H1 (cell line): ENCODE results near the gene MIPEP. TPM values are rescaled to one million over a fixed set of nuclear protein-coding genes. Genes with fewer than 3 reads are reported as not detected.

Source experiments
- CTCF ChIA-PET: fragments of 300-600 bp; sonication (Branson Sonifier 250); formaldehyde crosslinking; loops from one replicate; lab custom pipeline; 2021; ENCODE audit not compliant: partially characterized antibody; lab: Charles Lee
- POLR2A ChIA-PET: fragments of 300-600 bp; sonication (Branson Sonifier 250); formaldehyde crosslinking; loops from one replicate; lab custom pipeline; 2021; ENCODE audit warnings: inconsistent platforms; ENCODE audit not compliant: partially characterized antibody; lab: Charles Lee
- DNase-seq, 2 experiments: peaks; one replicate each; pipeline versions ENCODE4 v3.0.0 to v3.0.0-alpha.2; 2010 to 2022; ENCODE audit warnings: low spot score in 2 of 2, low read depth in 1 of 2, mixed read lengths in 1 of 2
- FAIRE-seq: peaks from 2 replicates; lab custom pipeline; 2011; peaks lifted over from hg19 to GRCh38; lab: Jason Lieb, UNC
- H2AFZ ChIP-seq: 2 replicates; pipeline ENCODE4 v1.8.1; 2012; ENCODE audit warnings: low read length, inconsistent platforms
- H2AK5ac ChIP-seq: 2 replicates; pipeline ENCODE4 v1.6.1; 2013; ENCODE audit warnings: low read depth, low read length
- H2BK120ac ChIP-seq: replicated peaks from 2 replicates; pipeline ENCODE3; 2013; ENCODE audit warnings: low read depth, low read length, inconsistent platforms
- H2BK12ac ChIP-seq: 2 replicates; pipeline ENCODE4 v1.6.1; 2013; ENCODE audit warnings: low read depth, low read length
- H2BK15ac ChIP-seq: 2 replicates; pipeline ENCODE4 v1.6.1; 2013; ENCODE audit warnings: low read length
- H2BK20ac ChIP-seq: 2 replicates; pipeline ENCODE4 v1.6.1; 2013; ENCODE audit warnings: low read length
- H2BK5ac ChIP-seq: 2 replicates; pipeline ENCODE4 v1.6.1; 2013; ENCODE audit warnings: low read depth, low read length
- H3K14ac ChIP-seq: 2 replicates; pipeline ENCODE4 v1.6.1; 2013; ENCODE audit warnings: inconsistent platforms; ENCODE audit not compliant: insufficient read length
- H3K18ac ChIP-seq: 2 replicates; pipeline ENCODE4 v1.6.1; 2013; ENCODE audit warnings: low read length; ENCODE audit errors: extremely low read depth
- H3K23ac ChIP-seq: 2 replicates; pipeline ENCODE4 v1.6.1; 2013; ENCODE audit warnings: inconsistent platforms; ENCODE audit not compliant: insufficient read length
- H3K23me2 ChIP-seq: 2 replicates; pipeline ENCODE4 v1.6.1; 2013; ENCODE audit warnings: low read depth, low read length
- H3K27ac ChIP-seq: 2 replicates; pipeline ENCODE4 v1.6.1; 2011; ENCODE audit warnings: low read depth, low read length, inconsistent platforms
- H3K27me3 ChIP-seq, 4 experiments: replicated peaks in 1 of 4; 1 replicate in 1 of 4; 2 replicates in 3 of 4; pipeline versions ENCODE4 v1.6.1 to v1.8.1; 2011 to 2013; ENCODE audit warnings: low read length in 3 of 4, mild to moderate bottlenecking in 3 of 4, inconsistent platforms in 2 of 4, mixed read lengths in 2 of 4, moderate library complexity in 1 of 4; ENCODE audit not compliant: control insufficient read depth in 3 of 4, insufficient read depth in 3 of 4; ENCODE audit errors: extremely low read depth in 1 of 4
- H3K36me3 ChIP-seq, 4 experiments: 2 replicates each; pipeline versions ENCODE4 v1.6.1 to v1.8.1; 2011 to 2013; ENCODE audit warnings: mild to moderate bottlenecking in 4 of 4, low read length in 3 of 4, moderate library complexity in 2 of 4, control low read depth in 1 of 4, inconsistent platforms in 1 of 4; ENCODE audit not compliant: insufficient read depth in 4 of 4, control insufficient read depth in 2 of 4
- H3K4ac ChIP-seq: replicated peaks from 2 replicates; pipeline ENCODE3; 2013; ENCODE audit warnings: low read length, low read depth, mixed read lengths, inconsistent platforms; ENCODE audit not compliant: insufficient read length
- H3K4me1 ChIP-seq, 4 experiments: replicated peaks in 1 of 4; 1 replicate in 1 of 4; 2 replicates in 3 of 4; pipeline versions ENCODE4 v1.6.1 to v1.8.1; 2011 to 2013; ENCODE audit warnings: low read length in 3 of 4, inconsistent platforms in 2 of 4, mixed read lengths in 1 of 4; ENCODE audit not compliant: insufficient read depth in 4 of 4, control insufficient read depth in 3 of 4
- H3K4me2 ChIP-seq, 2 experiments: 2 replicates each; pipeline versions ENCODE4 v1.6.1 to v1.8.1; 2011 to 2013; ENCODE audit warnings: low read depth in 2 of 2, low read length in 2 of 2, control low read depth in 1 of 2, inconsistent platforms in 1 of 2, mild to moderate bottlenecking in 1 of 2; ENCODE audit not compliant: insufficient read depth in 1 of 2
- H3K4me3 ChIP-seq, 4 experiments: fragments of 200-600, 300-600 bp in 1 of 4; sonication (generic), shearing (Covaris generic), sonication (Bioruptor Twin) in 1 of 4; 2 replicates each; pipeline versions ENCODE4 v1.5.1 to v1.8.1; 2011 to 2016; ENCODE audit warnings: low read length in 4 of 4, low read depth in 3 of 4, control low read depth in 2 of 4, inconsistent platforms in 2 of 4, mild to moderate bottlenecking in 2 of 4, mixed read lengths in 1 of 4, moderate library complexity in 1 of 4; ENCODE audit not compliant: insufficient read depth in 2 of 4; ENCODE audit errors: extremely low read depth in 1 of 4
- H3K56ac ChIP-seq: replicated peaks from 2 replicates; pipeline ENCODE3; 2013; ENCODE audit warnings: low read depth, mild to moderate bottlenecking, mixed read lengths, low read length, inconsistent platforms; ENCODE audit not compliant: insufficient read length
- H3K79me1 ChIP-seq: 2 replicates; pipeline ENCODE4 v1.6.1; 2013; ENCODE audit warnings: low read depth, low read length, control low read depth
- H3K79me2 ChIP-seq, 2 experiments: 2 replicates each; pipeline versions ENCODE4 v1.6.1 to v1.8.1; 2012 to 2013; ENCODE audit warnings: low read length in 2 of 2, mild to moderate bottlenecking in 2 of 2, inconsistent platforms in 1 of 2; ENCODE audit not compliant: insufficient read depth in 2 of 2, control insufficient read depth in 1 of 2
- H3K9ac ChIP-seq, 4 experiments: replicated peaks in 1 of 4; 1 replicate in 1 of 4; 2 replicates in 3 of 4; pipeline versions ENCODE4 v1.6.1 to v1.8.1; 2011 to 2013; ENCODE audit warnings: low read depth in 3 of 4, low read length in 3 of 4, control low read depth in 2 of 4, mild to moderate bottlenecking in 2 of 4, moderate library complexity in 2 of 4, inconsistent platforms in 1 of 4; ENCODE audit errors: extremely low read depth in 1 of 4
- H3K9me3 ChIP-seq, 2 experiments: 2 replicates each; pipeline versions ENCODE4 v1.6.1 to v1.8.1; 2012 to 2013; ENCODE audit warnings: mild to moderate bottlenecking in 2 of 2, moderate library complexity in 2 of 2, control low read depth in 1 of 2, inconsistent platforms in 1 of 2, low read depth in 1 of 2, low read length in 1 of 2, mixed read lengths in 1 of 2; ENCODE audit not compliant: insufficient read depth in 2 of 2
- H4K20me1 ChIP-seq, 2 experiments: replicated peaks in 1 of 2; 2 replicates each; pipeline versions ENCODE3 to v1.8.1; 2011 to 2013; ENCODE audit warnings: inconsistent platforms in 2 of 2, low read length in 2 of 2, mild to moderate bottlenecking in 1 of 2; ENCODE audit not compliant: insufficient read depth in 2 of 2, control insufficient read depth in 1 of 2
- H4K5ac ChIP-seq: 2 replicates; pipeline ENCODE4 v1.6.1; 2013; ENCODE audit warnings: low read length, low read depth, mixed read lengths, inconsistent platforms; ENCODE audit not compliant: insufficient read length
- H4K8ac ChIP-seq: 2 replicates; pipeline ENCODE4 v1.8.0; 2013; ENCODE audit warnings: mild to moderate bottlenecking, moderate library complexity, low read length, inconsistent platforms; ENCODE audit not compliant: insufficient read depth; ENCODE audit errors: extremely low read depth
- H4K91ac ChIP-seq: replicated peaks from 2 replicates; pipeline ENCODE3; 2013; ENCODE audit warnings: low read length, mixed read lengths, inconsistent platforms; ENCODE audit not compliant: insufficient read length
- GTF2F1 ChIP-seq: IDR thresholded peaks from 2 replicates; pipeline ENCODE4 v1.6.1; 2012; ENCODE audit warnings: low read depth, low read length, improper control_type of control experiment, borderline replicate concordance
- NRF1 ChIP-seq: IDR thresholded peaks from 2 replicates; pipeline ENCODE4 v1.6.1; 2011; ENCODE audit warnings: mild to moderate bottlenecking, low read depth, low read length, improper control_type of control experiment
- POLR2A ChIP-seq, 2 experiments: IDR thresholded peaks; 1 replicate in 1 of 2; 2 replicates in 1 of 2; pipeline ENCODE4 v1.6.1; 2011; ENCODE audit warnings: low read depth in 2 of 2, low read length in 2 of 2, mild to moderate bottlenecking in 2 of 2; ENCODE audit errors: control extremely low read depth in 1 of 2
- RBBP5 ChIP-seq: IDR thresholded peaks from 2 replicates; pipeline ENCODE4 v1.7.1; 2012; ENCODE audit warnings: low read depth, mild to moderate bottlenecking, inconsistent platforms, low read length, moderate library complexity, borderline replicate concordance
- RFX5 ChIP-seq: IDR thresholded peaks from 2 replicates; pipeline ENCODE4 v1.6.1; 2011; ENCODE audit warnings: low read depth, low read length, improper control_type of control experiment, borderline replicate concordance
- RNF2 ChIP-seq: fragments of 200-900, 300-1000 bp; sonication (generic); IDR thresholded peaks from 2 replicates; pipeline ENCODE4 v1.7.1; 2016; ENCODE audit warnings: borderline replicate concordance, low read depth, mild to moderate bottlenecking, antibody characterized with exemption, low read length; ENCODE audit not compliant: poor library complexity, severe bottlenecking; ENCODE audit errors: missing control alignments
- RXRA ChIP-seq: IDR thresholded peaks from 2 replicates; pipeline ENCODE4 v1.6.1; 2011; ENCODE audit warnings: low read depth, mild to moderate bottlenecking, low read length, moderate library complexity; ENCODE audit not compliant: insufficient read depth
- SP1 ChIP-seq: IDR thresholded peaks from 2 replicates; pipeline ENCODE4 v1.6.1; 2011; ENCODE audit warnings: low read depth, low read length
- SRF ChIP-seq: IDR thresholded peaks from 2 replicates; pipeline ENCODE4 v1.6.1; 2011; ENCODE audit warnings: mild to moderate bottlenecking, low read depth, low read length, moderate library complexity
- TBP ChIP-seq: IDR thresholded peaks from 2 replicates; pipeline ENCODE4 v1.6.1; 2011; ENCODE audit warnings: low read depth, low read length, improper control_type of control experiment
- TCF12 ChIP-seq: IDR thresholded peaks from 2 replicates; pipeline ENCODE4 v1.6.1; 2011; ENCODE audit warnings: low read depth, mild to moderate bottlenecking, low read length
- WGBS, 2 experiments: shearing (Covaris generic) in 1 of 2; methylation state at CpG; one replicate each; pipeline versions ENCODE4 v1.1.6 to v1.1.7; 2013 to 2015; ENCODE audit warnings: low lambda C conversion rate in 2 of 2, mixed read lengths in 2 of 2, inconsistent platforms in 1 of 2, low coverage in 1 of 2, missing lambda C conversion rate in 1 of 2; ENCODE audit not compliant: insufficient replicate concordance in 2 of 2, insufficient coverage in 1 of 2, insufficient read length in 1 of 2; ENCODE audit errors: extremely low coverage in 1 of 2, missing lambda C conversion rate in 1 of 2; 5-methylcytosine and 5-hydroxymethylcytosine counted together
- polyA plus RNA-seq, 7 experiments: library from polyadenylated mRNA; depleted of rRNA in 3 of 7; stranded (reverse) in 5 of 7; unstranded in 2 of 7; fragments of >200 nt in 5 of 7; fragments of 200-250 nt in 2 of 7; gene quantifications; 1 replicate in 5 of 7; 2 replicates in 1 of 7; 4 replicates in 1 of 7; pipeline versions ENCODE4 v1.2.1 to v1.2.3, GENCODE V29; 2011 to 2013; ENCODE audit warnings: missing spikeins in 2 of 7, mixed read lengths in 2 of 7
- total RNA-seq: library from RNA; stranded (reverse); fragmentation: NEBNext Ultra II Directional; extraction: Animal tissue kit (Norgen Biotek cat#: 25700); gene quantifications from 2 replicates; pipeline ENCODE4 v1.2.1, GENCODE V29; 2021
- TF ChIP-seq, protein P1 (sequence below): IDR thresholded peaks from 2 replicates; pipeline ENCODE4 v1.6.1; 2012; ENCODE audit warnings: inconsistent platforms
- TF ChIP-seq, protein P2 (sequence below): IDR thresholded peaks from 2 replicates; pipeline ENCODE4 v1.6.1; 2011; ENCODE audit warnings: low read depth, mild to moderate bottlenecking, low read length; ENCODE audit not compliant: insufficient read depth

MIPEP gene
- total and polyA plus RNA-seq, 2 of the 8 experiments (the other 6 are each of a cell fraction or from before 2014, with no cell fraction given): 24.0 to 24.2 TPM

DNA sequence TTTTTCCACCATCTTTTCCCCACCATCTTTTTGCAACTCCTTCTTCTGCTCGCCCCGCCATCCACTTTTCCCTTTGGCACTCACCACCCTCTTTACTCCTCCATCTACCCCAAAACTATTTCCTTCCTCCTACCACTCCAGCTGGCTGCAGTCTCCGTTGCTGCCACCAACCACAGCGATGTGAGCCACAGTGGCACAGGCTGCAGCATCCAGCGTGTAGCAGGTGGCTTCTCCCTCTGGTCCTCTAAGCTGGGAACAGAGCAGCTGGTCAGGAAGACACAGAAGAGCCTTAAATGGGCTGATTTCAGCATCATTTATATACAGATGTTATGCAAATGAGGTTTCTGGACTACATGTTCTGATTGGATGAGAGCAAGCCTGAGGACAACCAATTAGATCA is 174.5 kb downstream of the MIPEP start:
- POLR2A ChIA-PET: no interaction called here
- WGBS, 2 experiments: 97 to 100% methylated on average over 2 to 5 of the region's 5 CpGs
- Histone ChIP-seq H4K91ac (no peak overlapping the region), H3K36me3 (no peaks in the 10 kb centered on the region), H3K27ac (no peak overlapping the region), H4K20me1 (peaks cover 0 to 1% of the 10 kb centered on the region in 2 experiments), H3K23ac (no peak overlapping the region), H4K8ac (no peak overlapping the region), H2BK20ac (no peak overlapping the region), H3K56ac (no peak overlapping the region), H3K4me1 (no peaks in the 10 kb centered on the region; a peak in 1 of 7 replicates), H3K79me1 (no peaks in the 10 kb centered on the region), H4K5ac (no peak overlapping the region), H2BK12ac (no peak overlapping the region), H3K27me3 (no peaks in the 10 kb centered on the region), H3K14ac (no peak overlapping the region), H2AFZ (no peak overlapping the region), H3K18ac (no peak overlapping the region), H2BK5ac (no peak overlapping the region), H2BK120ac (no peak overlapping the region), H3K9ac (no peak overlapping the region), H3K4me2 (no peak overlapping the region), H3K23me2 (no peaks in the 10 kb centered on the region), H3K79me2 (no peaks in the 10 kb centered on the region), H3K4me3 (no peak overlapping the region), H2AK5ac (no peak overlapping the region), H2BK15ac (no peak overlapping the region), H3K9me3 (0 out of 4 replicates have a peak, but pooled peaks cover 0 to 5% of the 10 kb centered on the region in 2 experiments), H3K4ac (no peak overlapping the region)
- CTCF ChIA-PET: interaction anchor here (1.2 kb wide), 1 partner anchor 27 kb away, joined by 3 read pairs; no protein-coding TSS in a partner anchor
- TF ChIP-seq TCF12 (no peak), TBP (no peak), NRF1 (no peak), SP1 (no peak), POLR2A (IDR thresholded peaks at IDR 0.05; ENCODE audit: control extremely low read depth in 1 of 2, low read depth in 2 of 2, low read length in 2 of 2) (no peak), RBBP5 (no peak), RFX5 (no peak), GTF2F1 (no peak), SRF (no peak), RNF2 (no peak), RXRA (no peak)
- TF ChIP-seq, protein P1, sequence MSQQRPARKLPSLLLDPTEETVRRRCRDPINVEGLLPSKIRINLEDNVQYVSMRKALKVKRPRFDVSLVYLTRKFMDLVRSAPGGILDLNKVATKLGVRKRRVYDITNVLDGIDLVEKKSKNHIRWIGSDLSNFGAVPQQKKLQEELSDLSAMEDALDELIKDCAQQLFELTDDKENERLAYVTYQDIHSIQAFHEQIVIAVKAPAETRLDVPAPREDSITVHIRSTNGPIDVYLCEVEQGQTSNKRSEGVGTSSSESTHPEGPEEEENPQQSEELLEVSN: no peak
- TF ChIP-seq, protein P2, sequence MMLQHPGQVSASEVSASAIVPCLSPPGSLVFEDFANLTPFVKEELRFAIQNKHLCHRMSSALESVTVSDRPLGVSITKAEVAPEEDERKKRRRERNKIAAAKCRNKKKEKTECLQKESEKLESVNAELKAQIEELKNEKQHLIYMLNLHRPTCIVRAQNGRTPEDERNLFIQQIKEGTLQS: no peak
- no peak for DNase-seq
- FAIRE-seq: no peak
